ENCODE data around the gene PADI4. TPM values are rescaled to one million over a fixed set of nuclear protein-coding genes. Genes with fewer than 3 reads are reported as not detected.

PADI4 gene
- total RNA-seq, 1 donor: not detected

- H3K4me2 ChIP-seq (ENCODE audit: insufficient read depth, low read length): no peak overlapping the region
- H4K20me1 ChIP-seq (ENCODE audit: insufficient read depth, low read length): no peaks in the 10 kb centered on the region
- H3K4me1 ChIP-seq (ENCODE audit: insufficient read depth, low read length): no peaks in the 10 kb centered on the region
- no peaks in the 10 kb centered on the region for H3K79me2 ChIP-seq (ENCODE audit: insufficient read depth, low read length)
- H3K27me3 ChIP-seq (ENCODE audit: insufficient read depth, low read length): peaks cover 13% of the 10 kb centered on the region
- no peaks in the 10 kb centered on the region for H3K36me3 ChIP-seq (ENCODE audit: insufficient read depth, low read length)
- H3K27ac ChIP-seq (ENCODE audit: low read depth, low read length): no peak overlapping the region
- peak; percentile 60 for DNase-seq (ENCODE audit: insufficient read length, low spot score, missing footprints)
- H2AFZ ChIP-seq (ENCODE audit: low read length): no peak overlapping the region
- TF ChIP-seq, protein P1, sequence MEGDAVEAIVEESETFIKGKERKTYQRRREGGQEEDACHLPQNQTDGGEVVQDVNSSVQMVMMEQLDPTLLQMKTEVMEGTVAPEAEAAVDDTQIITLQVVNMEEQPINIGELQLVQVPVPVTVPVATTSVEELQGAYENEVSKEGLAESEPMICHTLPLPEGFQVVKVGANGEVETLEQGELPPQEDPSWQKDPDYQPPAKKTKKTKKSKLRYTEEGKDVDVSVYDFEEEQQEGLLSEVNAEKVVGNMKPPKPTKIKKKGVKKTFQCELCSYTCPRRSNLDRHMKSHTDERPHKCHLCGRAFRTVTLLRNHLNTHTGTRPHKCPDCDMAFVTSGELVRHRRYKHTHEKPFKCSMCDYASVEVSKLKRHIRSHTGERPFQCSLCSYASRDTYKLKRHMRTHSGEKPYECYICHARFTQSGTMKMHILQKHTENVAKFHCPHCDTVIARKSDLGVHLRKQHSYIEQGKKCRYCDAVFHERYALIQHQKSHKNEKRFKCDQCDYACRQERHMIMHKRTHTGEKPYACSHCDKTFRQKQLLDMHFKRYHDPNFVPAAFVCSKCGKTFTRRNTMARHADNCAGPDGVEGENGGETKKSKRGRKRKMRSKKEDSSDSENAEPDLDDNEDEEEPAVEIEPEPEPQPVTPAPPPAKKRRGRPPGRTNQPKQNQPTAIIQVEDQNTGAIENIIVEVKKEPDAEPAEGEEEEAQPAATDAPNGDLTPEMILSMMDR (IDR thresholded peaks at IDR 0.05; ENCODE audit: extremely low read depth, low read depth, low read length): no peak
- no peaks in the 10 kb centered on the region for H3K9me3 ChIP-seq (ENCODE audit: low read depth, low read length)
- no peak overlapping the region for H3K4me3 ChIP-seq (ENCODE audit: insufficient read depth, low read length)
Measured at GRCh38 chr1:17372955-17373354, 65.0 kb downstream of the PADI4 start.

DNA sequence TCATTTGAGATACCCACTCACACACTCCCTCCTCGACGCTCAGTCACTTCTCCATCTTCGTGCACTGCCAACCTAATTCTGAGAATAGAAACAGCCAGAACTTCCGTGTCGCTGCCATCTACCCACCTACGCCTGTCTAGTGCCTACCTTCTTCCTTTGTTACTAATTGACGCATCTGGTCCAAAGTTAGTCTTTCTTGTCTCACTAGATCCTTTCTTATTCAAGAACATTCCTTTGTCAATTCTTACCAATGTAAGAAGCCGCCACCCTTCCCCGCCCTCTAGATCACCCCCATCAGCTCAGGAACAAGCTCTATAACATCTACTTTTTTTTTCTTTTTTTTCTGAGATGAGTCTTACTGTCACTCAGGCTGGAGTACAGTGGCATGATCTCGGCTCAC, 67.7 kb downstream of the PADI4 start:
- DNase-seq (ENCODE audit: insufficient read length, low spot score, missing footprints): peak; percentile 68
- Histone ChIP-seq H3K4me2 (ENCODE audit: insufficient read depth, low read length) (no peak overlapping the region), H3K79me2 (ENCODE audit: insufficient read depth, low read length) (no peaks in the 10 kb centered on the region)

DNA sequence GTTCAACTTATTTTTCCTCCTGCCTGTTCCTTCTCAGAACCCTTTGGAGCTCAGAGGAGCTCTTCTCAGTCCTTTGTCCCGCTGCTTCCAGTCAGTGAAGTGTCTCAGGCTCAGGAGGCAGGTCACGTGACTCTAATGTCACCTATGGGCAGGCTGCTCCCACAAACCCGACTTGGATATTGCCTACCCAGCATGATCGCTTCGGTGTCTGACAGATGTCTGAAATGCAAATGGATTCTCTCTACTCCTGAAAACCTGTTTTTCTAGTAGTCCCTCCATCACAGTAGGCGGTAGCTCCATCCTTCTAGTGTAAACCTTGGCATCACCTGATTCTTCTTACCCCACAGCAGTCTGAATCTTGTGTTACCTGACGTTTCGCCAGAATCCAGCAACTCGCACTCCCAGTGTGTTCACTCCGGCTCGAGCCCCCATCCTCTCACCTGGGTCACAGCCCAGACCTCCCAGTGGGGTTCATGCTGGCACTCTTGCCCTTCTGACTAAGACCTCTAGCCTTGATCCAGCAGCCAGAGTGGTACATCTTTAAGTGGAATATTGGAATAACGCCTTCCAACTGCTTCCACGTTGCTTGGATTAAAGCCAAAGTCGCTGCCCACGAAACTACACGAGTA, 69.4 kb downstream of the PADI4 start:
- Histone ChIP-seq H3K4me2 (ENCODE audit: insufficient read depth, low read length) (no peak overlapping the region), H4K20me1 (ENCODE audit: insufficient read depth, low read length) (no peaks in the 10 kb centered on the region), H3K27ac (ENCODE audit: low read depth, low read length) (no peak overlapping the region), H3K36me3 (ENCODE audit: insufficient read depth, low read length) (no peaks in the 10 kb centered on the region), H2AFZ (ENCODE audit: low read length) (no peak overlapping the region), H3K9me3 (ENCODE audit: low read depth, low read length) (no peaks in the 10 kb centered on the region), H3K79me2 (ENCODE audit: insufficient read depth, low read length) (no peaks in the 10 kb centered on the region), H3K4me3 (ENCODE audit: insufficient read depth, low read length) (no peak overlapping the region), H3K4me1 (ENCODE audit: insufficient read depth, low read length) (no peaks in the 10 kb centered on the region), H3K27me3 (ENCODE audit: insufficient read depth, low read length) (peaks cover 42% of the 10 kb centered on the region)
- peak; percentile 30 for DNase-seq (ENCODE audit: insufficient read length, low spot score, missing footprints)
- TF ChIP-seq, protein P1 (IDR thresholded peaks at IDR 0.05; ENCODE audit: extremely low read depth, low read depth, low read length): no peak

More for the DNA sequence above, 67.7 kb downstream of the PADI4 start:
- Histone ChIP-seq H3K36me3 (ENCODE audit: insufficient read depth, low read length) (no peaks in the 10 kb centered on the region), H3K9me3 (ENCODE audit: low read depth, low read length) (no peaks in the 10 kb centered on the region), H2AFZ (ENCODE audit: low read length) (no peak overlapping the region), H3K27me3 (ENCODE audit: insufficient read depth, low read length) (peaks cover 27% of the 10 kb centered on the region), H4K20me1 (ENCODE audit: insufficient read depth, low read length) (no peaks in the 10 kb centered on the region), H3K4me1 (ENCODE audit: insufficient read depth, low read length) (no peaks in the 10 kb centered on the region), H3K4me3 (ENCODE audit: insufficient read depth, low read length) (no peak overlapping the region), H3K27ac (ENCODE audit: low read depth, low read length) (no peak overlapping the region)
- TF ChIP-seq, protein P1 (IDR thresholded peaks at IDR 0.05; ENCODE audit: extremely low read depth, low read depth, low read length): no peak

GRCh38 chr1:17381161-17381560, 73.2 kb downstream of the PADI4 start:
- H3K27me3 ChIP-seq (ENCODE audit: insufficient read depth, low read length): peaks cover 59% of the 10 kb centered on the region
- no peak overlapping the region for H3K27ac ChIP-seq (ENCODE audit: low read depth, low read length)
- peak; percentile 37 for DNase-seq (ENCODE audit: insufficient read length, low spot score, missing footprints)
- H3K4me3 ChIP-seq (ENCODE audit: insufficient read depth, low read length): no peak overlapping the region
- no peaks in the 10 kb centered on the region for H3K9me3 ChIP-seq (ENCODE audit: low read depth, low read length)
- no peaks in the 10 kb centered on the region for H3K36me3 ChIP-seq (ENCODE audit: insufficient read depth, low read length)
- H2AFZ ChIP-seq (ENCODE audit: low read length): no peak overlapping the region
- H3K4me1 ChIP-seq (ENCODE audit: insufficient read depth, low read length): no peaks in the 10 kb centered on the region
- TF ChIP-seq, protein P1 (IDR thresholded peaks at IDR 0.05; ENCODE audit: extremely low read depth, low read depth, low read length): no peak
- H3K79me2 ChIP-seq (ENCODE audit: insufficient read depth, low read length): no peaks in the 10 kb centered on the region
- no peak overlapping the region for H3K4me2 ChIP-seq (ENCODE audit: insufficient read depth, low read length)
- H4K20me1 ChIP-seq (ENCODE audit: insufficient read depth, low read length): no peaks in the 10 kb centered on the region

Data from osteoblast (primary cell).